ENCODE measurements around the gene CHCHD4. TPM values are rescaled to one million over a fixed set of nuclear protein-coding genes. Genes with fewer than 3 reads are reported as not detected.

Gene CHCHD4
- total RNA-seq, 1 experiment from 2014 or later = 27.5 TPM

GRCh38 chr3:14169871-14170270 lies 45.2 kb upstream of the CHCHD4 start:
- Mint-ChIP-seq H3K4me3 (no peak overlapping the region), H3K36me3 (peaks cover 67% of the 10 kb centered on the region), H3K4me1 (no peaks in the 10 kb centered on the region), H3K27me3 (ENCODE audit: low read depth) (no peaks in the 10 kb centered on the region), H3K27ac (no peak overlapping the region), H3K9me3 (no peaks in the 10 kb centered on the region)
- TF ChIP-seq, protein P1, sequence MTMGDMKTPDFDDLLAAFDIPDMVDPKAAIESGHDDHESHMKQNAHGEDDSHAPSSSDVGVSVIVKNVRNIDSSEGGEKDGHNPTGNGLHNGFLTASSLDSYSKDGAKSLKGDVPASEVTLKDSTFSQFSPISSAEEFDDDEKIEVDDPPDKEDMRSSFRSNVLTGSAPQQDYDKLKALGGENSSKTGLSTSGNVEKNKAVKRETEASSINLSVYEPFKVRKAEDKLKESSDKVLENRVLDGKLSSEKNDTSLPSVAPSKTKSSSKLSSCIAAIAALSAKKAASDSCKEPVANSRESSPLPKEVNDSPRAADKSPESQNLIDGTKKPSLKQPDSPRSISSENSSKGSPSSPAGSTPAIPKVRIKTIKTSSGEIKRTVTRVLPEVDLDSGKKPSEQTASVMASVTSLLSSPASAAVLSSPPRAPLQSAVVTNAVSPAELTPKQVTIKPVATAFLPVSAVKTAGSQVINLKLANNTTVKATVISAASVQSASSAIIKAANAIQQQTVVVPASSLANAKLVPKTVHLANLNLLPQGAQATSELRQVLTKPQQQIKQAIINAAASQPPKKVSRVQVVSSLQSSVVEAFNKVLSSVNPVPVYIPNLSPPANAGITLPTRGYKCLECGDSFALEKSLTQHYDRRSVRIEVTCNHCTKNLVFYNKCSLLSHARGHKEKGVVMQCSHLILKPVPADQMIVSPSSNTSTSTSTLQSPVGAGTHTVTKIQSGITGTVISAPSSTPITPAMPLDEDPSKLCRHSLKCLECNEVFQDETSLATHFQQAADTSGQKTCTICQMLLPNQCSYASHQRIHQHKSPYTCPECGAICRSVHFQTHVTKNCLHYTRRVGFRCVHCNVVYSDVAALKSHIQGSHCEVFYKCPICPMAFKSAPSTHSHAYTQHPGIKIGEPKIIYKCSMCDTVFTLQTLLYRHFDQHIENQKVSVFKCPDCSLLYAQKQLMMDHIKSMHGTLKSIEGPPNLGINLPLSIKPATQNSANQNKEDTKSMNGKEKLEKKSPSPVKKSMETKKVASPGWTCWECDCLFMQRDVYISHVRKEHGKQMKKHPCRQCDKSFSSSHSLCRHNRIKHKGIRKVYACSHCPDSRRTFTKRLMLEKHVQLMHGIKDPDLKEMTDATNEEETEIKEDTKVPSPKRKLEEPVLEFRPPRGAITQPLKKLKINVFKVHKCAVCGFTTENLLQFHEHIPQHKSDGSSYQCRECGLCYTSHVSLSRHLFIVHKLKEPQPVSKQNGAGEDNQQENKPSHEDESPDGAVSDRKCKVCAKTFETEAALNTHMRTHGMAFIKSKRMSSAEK (CRISPR knock-in tag; IDR thresholded peaks at IDR 0.05; ENCODE audit: borderline replicate concordance) = no peak
- TF ChIP-seq, protein P2, sequence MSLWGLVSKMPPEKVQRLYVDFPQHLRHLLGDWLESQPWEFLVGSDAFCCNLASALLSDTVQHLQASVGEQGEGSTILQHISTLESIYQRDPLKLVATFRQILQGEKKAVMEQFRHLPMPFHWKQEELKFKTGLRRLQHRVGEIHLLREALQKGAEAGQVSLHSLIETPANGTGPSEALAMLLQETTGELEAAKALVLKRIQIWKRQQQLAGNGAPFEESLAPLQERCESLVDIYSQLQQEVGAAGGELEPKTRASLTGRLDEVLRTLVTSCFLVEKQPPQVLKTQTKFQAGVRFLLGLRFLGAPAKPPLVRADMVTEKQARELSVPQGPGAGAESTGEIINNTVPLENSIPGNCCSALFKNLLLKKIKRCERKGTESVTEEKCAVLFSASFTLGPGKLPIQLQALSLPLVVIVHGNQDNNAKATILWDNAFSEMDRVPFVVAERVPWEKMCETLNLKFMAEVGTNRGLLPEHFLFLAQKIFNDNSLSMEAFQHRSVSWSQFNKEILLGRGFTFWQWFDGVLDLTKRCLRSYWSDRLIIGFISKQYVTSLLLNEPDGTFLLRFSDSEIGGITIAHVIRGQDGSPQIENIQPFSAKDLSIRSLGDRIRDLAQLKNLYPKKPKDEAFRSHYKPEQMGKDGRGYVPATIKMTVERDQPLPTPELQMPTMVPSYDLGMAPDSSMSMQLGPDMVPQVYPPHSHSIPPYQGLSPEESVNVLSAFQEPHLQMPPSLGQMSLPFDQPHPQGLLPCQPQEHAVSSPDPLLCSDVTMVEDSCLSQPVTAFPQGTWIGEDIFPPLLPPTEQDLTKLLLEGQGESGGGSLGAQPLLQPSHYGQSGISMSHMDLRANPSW (CRISPR knock-in tag; conservative IDR thresholded peaks at IDR 0.05; ENCODE audit: low read depth) = no peak
- no peak for TF ChIP-seq NR2C2 (CRISPR knock-in tag; IDR thresholded peaks at IDR 0.05)
- TF ChIP-seq CREM (CRISPR knock-in tag; IDR thresholded peaks at IDR 0.05) = no peak
- TF ChIP-seq PRRX2 (CRISPR knock-in tag; IDR thresholded peaks at IDR 0.05) = no peak
- no peak for TF ChIP-seq USF1 (CRISPR knock-in tag; IDR thresholded peaks at IDR 0.05)
- no peak for TF ChIP-seq GABPB1 (CRISPR knock-in tag; IDR thresholded peaks at IDR 0.05)
- ChIA-PET POLR2A (no interaction called here), CTCF (no interaction called here)
- ATAC-seq = no peak
- DNase-seq (ENCODE audit: low spot score) = no peak

DNA sequence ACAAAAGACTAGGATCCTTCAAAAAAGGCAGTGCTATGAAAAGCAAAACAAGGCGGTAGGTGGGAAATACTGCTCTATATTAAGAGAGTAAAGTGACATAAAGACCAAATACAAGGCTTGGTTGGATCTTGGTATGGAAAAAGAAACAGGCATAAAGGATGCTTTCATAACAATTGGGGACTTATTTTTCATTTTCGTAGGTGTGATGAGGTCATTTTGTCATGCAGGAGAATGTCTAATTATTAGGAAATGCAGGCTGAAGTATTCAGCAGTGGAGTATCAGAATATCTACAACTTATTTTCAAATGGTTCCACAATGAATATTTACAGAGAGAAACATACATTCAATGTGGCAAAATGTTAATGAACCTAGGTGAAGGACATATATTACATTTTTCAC lies 44.8 kb upstream of the CHCHD4 start:
- H3K27ac Mint-ChIP-seq = no peak overlapping the region
- no peaks in the 10 kb centered on the region for H3K9me3 Mint-ChIP-seq
- peaks cover 71% of the 10 kb centered on the region for H3K36me3 Mint-ChIP-seq
- POLR2A ChIA-PET = no interaction called here
- DNase-seq (ENCODE audit: low spot score) (no peak), ATAC-seq (no peak)
- H3K4me3 Mint-ChIP-seq = no peak overlapping the region
- H3K27me3 Mint-ChIP-seq (ENCODE audit: low read depth) = no peaks in the 10 kb centered on the region
- TF ChIP-seq CREM (CRISPR knock-in tag; IDR thresholded peaks at IDR 0.05) (no peak), MXD4 (CRISPR knock-in tag; IDR thresholded peaks at IDR 0.05; ENCODE audit: borderline replicate concordance) (no peak), FOXK1 (CRISPR knock-in tag; IDR thresholded peaks at IDR 0.05) (no peak), KAT7 (CRISPR knock-in tag; IDR thresholded peaks at IDR 0.05; ENCODE audit: borderline replicate concordance) (no peak), HMGXB4 (CRISPR knock-in tag; IDR thresholded peaks at IDR 0.05) (no peak), FOXJ3 (CRISPR knock-in tag; IDR thresholded peaks at IDR 0.05; ENCODE audit: borderline replicate concordance) (no peak), JAZF1 (CRISPR knock-in tag; IDR thresholded peaks at IDR 0.05) (no peak), ZNF121 (CRISPR knock-in tag; IDR thresholded peaks at IDR 0.05) (no peak), NFATC4 (CRISPR knock-in tag; IDR thresholded peaks at IDR 0.05) (no peak), ZNF219 (CRISPR knock-in tag; IDR thresholded peaks at IDR 0.05; ENCODE audit: borderline replicate concordance) (no peak), ERG (CRISPR knock-in tag; IDR thresholded peaks at IDR 0.05) (no peak), ZNF232 (CRISPR knock-in tag; IDR thresholded peaks at IDR 0.05) (no peak), TEAD4 (CRISPR knock-in tag; IDR thresholded peaks at IDR 0.05) (no peak)
- TF ChIP-seq, protein P3, sequence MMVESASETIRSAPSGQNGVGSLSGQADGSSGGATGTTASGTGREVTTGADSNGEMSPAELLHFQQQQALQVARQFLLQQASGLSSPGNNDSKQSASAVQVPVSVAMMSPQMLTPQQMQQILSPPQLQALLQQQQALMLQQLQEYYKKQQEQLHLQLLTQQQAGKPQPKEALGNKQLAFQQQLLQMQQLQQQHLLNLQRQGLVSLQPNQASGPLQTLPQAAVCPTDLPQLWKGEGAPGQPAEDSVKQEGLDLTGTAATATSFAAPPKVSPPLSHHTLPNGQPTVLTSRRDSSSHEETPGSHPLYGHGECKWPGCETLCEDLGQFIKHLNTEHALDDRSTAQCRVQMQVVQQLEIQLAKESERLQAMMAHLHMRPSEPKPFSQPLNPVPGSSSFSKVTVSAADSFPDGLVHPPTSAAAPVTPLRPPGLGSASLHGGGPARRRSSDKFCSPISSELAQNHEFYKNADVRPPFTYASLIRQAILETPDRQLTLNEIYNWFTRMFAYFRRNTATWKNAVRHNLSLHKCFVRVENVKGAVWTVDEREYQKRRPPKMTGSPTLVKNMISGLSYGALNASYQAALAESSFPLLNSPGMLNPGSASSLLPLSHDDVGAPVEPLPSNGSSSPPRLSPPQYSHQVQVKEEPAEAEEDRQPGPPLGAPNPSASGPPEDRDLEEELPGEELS (CRISPR knock-in tag; IDR thresholded peaks at IDR 0.05) = no peak
- TF ChIP-seq, protein P4, sequence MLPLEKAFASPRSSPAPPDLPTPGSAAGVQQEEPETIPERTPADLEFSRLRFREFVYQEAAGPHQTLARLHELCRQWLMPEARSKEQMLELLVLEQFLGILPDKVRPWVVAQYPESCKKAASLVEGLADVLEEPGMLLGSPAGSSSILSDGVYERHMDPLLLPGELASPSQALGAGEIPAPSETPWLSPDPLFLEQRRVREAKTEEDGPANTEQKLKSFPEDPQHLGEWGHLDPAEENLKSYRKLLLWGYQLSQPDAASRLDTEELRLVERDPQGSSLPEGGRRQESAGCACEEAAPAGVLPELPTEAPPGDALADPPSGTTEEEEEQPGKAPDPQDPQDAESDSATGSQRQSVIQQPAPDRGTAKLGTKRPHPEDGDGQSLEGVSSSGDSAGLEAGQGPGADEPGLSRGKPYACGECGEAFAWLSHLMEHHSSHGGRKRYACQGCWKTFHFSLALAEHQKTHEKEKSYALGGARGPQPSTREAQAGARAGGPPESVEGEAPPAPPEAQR (CRISPR knock-in tag; IDR thresholded peaks at IDR 0.05) = no peak
- CTCF ChIA-PET = no interaction called here
- no peaks in the 10 kb centered on the region for H3K4me1 Mint-ChIP-seq
